NAMALWA (cell line): ENCODE results near the gene SRRM3.
"Not testable (repeated sequence)": the region's sequence is repeated elsewhere in the genome, so short reads cannot be mapped to it uniquely, and the experiment has no call there.

Experiments used
- DNase-seq: peaks from one replicate; pipeline ENCODE4 v3.0.0-alpha.2; 2015; ENCODE audit warnings: low spot score

Gene SRRM3

GRCh38 chr7:76231071-76231470 is 29.4 kb downstream of the SRRM3 start:
- no peak for DNase-seq

- no peak for DNase-seq
Measured at GRCh38 chr7:76231583-76231982, 29.9 kb downstream of the SRRM3 start.

GRCh38 chr7:76232698-76233097 is 31.0 kb downstream of the SRRM3 start:
- DNase-seq, result no peak

GRCh38 chr7:76233538-76234281 is 32.0 kb downstream of the SRRM3 start:
- no peak for DNase-seq

GRCh38 chr7:76234282-76234584 is 32.5 kb downstream of the SRRM3 start:
- DNase-seq, result no peak

- peak; percentile 79 for DNase-seq
Measured at GRCh38 chr7:76234931-76235441, 33.3 kb downstream of the SRRM3 start.

GRCh38 chr7:76236224-76236623 is 34.5 kb downstream of the SRRM3 start:
- DNase-seq, result no peak

- DNase-seq, result no peak
Measured at GRCh38 chr7:76238326-76238725, 36.6 kb downstream of the SRRM3 start.

- DNase-seq, result no peak
Measured at GRCh38 chr7:76241141-76241540, 39.4 kb downstream of the SRRM3 start.

GRCh38 chr7:76242517-76243063 is 40.9 kb downstream of the SRRM3 start:
- not testable (repeated sequence) for DNase-seq

- no peak for DNase-seq
Measured at GRCh38 chr7:76244781-76245391, 43.2 kb downstream of the SRRM3 start.

GRCh38 chr7:76246804-76247389 is 45.2 kb downstream of the SRRM3 start:
- no peak for DNase-seq

- no peak for DNase-seq
Measured at GRCh38 chr7:76247938-76248337, 46.2 kb downstream of the SRRM3 start.

GRCh38 chr7:76252021-76252420 is 50.3 kb downstream of the SRRM3 start:
- DNase-seq, result no peak

- no peak for DNase-seq
Measured at GRCh38 chr7:76254781-76255180, 53.1 kb downstream of the SRRM3 start.

- peak; percentile 42 for DNase-seq
Measured at GRCh38 chr7:76257973-76258372, 56.3 kb downstream of the SRRM3 start.

GRCh38 chr7:76259124-76260093 is 57.7 kb downstream of the SRRM3 start:
- no peak for DNase-seq

- DNase-seq, result peak; percentile 85
Measured at GRCh38 chr7:76260171-76260703, 58.5 kb downstream of the SRRM3 start.

- no peak for DNase-seq
Measured at GRCh38 chr7:76261329-76261728, 59.6 kb downstream of the SRRM3 start.

GRCh38 chr7:76261931-76262330 is 60.2 kb downstream of the SRRM3 start:
- peak; percentile 38 for DNase-seq

GRCh38 chr7:76262683-76263402 is 61.1 kb downstream of the SRRM3 start:
- peak; percentile 78 for DNase-seq
